ENCODE results near the gene VPS41.

DNA sequence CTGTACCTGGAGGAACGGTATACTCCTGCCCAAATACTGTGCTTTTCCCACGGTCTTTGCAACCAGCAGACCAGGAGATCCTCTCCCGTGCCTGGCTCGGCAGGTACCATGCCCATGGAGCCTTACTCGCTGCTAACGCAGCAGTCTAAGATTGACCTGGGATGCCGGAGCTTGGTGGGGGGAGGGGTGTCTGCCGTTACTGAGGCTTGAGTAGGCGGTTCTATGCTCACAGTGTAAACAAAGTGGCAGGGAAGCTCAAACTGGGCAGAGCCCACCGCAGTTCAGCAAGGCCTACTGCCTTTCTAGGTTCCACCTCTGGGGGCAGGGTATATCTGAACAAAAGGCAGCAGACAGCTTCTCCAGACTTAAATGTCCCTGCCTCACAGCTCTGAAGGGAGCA lies 22.7 kb downstream of the VPS41 start:
- no peak for TF ChIP-seq POLR2A (IDR thresholded peaks at IDR 0.05; ENCODE audit: low read depth, low read length)
- TF ChIP-seq TAF1 (IDR thresholded peaks at IDR 0.05; ENCODE audit: borderline replicate concordance, low read depth, low read length), result no peak
- TF ChIP-seq POLR2AphosphoS5 (IDR thresholded peaks at IDR 0.05; ENCODE audit: low read depth, low read length), result no peak

All from GM12892 (cell line).